AML-193 (cell line): ENCODE results near the gene C3orf70.

ENCODE experiments used
- DNase-seq, 2 experiments: peaks; one replicate each; lab custom pipeline; 2025; lab: John Stamatoyannopoulos, UW

Gene C3orf70

GRCh38 chr3:185152410-185153170, at the start of gene C3orf70:
TSS of gene C3orf70 (minus strand) at chr3:185153060. CDS start at chr3:185152823, 237 bp downstream.
- no peak for DNase-seq

- no peak for DNase-seq
These were observed 47.8 kb upstream of the C3orf70 start for GRCh38 chr3:185200639-185201038.

GRCh38 chr3:185199671-185200070, 46.8 kb upstream of the C3orf70 start:
- no peak for DNase-seq

GRCh38 chr3:185199206-185199605, 46.3 kb upstream of the C3orf70 start:
- no peak for DNase-seq

DNA sequence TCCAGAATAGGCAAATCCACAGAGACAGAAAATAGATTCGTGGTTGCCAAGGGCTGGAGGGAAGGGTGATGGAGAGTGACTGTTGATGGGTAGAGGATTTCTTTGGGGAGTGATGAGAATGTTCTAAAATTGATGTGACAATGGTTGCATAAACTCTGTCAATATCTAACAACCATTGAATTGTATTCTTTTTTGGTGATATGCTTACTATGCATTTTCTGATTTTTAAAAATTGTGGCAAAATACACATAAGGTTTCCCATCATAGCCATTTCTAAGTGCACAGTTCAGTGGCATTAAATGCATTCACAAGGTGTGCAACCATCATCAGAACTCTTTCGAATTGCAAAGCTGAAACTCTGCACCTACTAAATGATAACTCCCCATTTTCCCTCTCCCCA, 44.2 kb upstream of the C3orf70 start:
- DNase-seq: no peak

DNA sequence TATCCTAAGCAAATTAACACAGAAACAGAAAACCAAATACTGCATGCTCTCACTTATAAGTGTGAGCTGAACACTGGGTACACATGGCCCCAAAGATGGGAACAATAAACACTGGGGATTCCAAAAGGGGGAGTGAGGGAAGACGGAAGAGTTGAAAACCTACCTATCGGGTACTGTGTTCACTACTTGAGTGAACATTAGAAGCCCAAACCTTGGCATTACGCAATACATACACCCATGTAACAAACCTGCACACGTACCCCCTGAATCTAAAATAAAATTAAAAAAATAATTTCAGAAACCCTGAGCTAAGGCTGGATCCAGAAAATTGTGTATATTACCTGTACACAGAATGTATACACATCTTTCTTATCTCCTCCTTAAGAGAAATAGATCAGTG, 42.8 kb upstream of the C3orf70 start:
- no peak for DNase-seq

- no peak for DNase-seq
These were observed 36.0 kb upstream of the C3orf70 start for GRCh38 chr3:185188816-185189215.

- no peak for DNase-seq
These were observed 34.5 kb upstream of the C3orf70 start for GRCh38 chr3:185187391-185187790.

DNA sequence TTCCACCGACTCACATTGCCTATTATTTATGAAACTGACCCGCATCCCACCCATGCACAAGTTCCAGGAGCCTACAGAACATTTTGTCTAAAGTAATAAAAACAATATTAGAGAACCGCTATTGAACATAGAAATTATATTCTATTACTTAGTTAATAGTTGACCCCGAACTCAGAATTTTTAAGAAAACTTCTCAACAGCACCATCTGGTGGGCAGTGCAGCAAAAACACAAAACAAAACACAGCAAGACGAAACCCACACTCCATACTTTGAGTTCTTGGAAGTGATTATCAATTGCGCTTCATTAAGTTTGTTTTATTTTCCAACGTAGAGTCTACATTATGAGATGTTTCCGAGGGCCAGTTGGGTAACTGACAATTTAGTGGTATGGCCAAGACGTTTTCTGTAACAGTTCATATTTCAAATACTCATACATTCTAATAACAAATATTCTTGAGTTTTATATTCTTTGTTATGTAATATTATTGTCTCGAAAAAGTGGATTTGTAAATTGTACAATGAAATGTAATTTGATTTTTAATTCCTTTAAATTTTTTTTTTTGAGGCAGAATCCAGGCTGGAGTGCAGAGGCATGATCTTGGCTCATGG, 24.0 kb upstream of the C3orf70 start:
- DNase-seq: peak; percentile 48 to 63

- peak; percentile 44 to 59 for DNase-seq
These were observed 22.6 kb upstream of the C3orf70 start for GRCh38 chr3:185175370-185175987.

- DNase-seq: no peak
These were observed 19.5 kb upstream of the C3orf70 start for GRCh38 chr3:185172086-185173049.

DNA sequence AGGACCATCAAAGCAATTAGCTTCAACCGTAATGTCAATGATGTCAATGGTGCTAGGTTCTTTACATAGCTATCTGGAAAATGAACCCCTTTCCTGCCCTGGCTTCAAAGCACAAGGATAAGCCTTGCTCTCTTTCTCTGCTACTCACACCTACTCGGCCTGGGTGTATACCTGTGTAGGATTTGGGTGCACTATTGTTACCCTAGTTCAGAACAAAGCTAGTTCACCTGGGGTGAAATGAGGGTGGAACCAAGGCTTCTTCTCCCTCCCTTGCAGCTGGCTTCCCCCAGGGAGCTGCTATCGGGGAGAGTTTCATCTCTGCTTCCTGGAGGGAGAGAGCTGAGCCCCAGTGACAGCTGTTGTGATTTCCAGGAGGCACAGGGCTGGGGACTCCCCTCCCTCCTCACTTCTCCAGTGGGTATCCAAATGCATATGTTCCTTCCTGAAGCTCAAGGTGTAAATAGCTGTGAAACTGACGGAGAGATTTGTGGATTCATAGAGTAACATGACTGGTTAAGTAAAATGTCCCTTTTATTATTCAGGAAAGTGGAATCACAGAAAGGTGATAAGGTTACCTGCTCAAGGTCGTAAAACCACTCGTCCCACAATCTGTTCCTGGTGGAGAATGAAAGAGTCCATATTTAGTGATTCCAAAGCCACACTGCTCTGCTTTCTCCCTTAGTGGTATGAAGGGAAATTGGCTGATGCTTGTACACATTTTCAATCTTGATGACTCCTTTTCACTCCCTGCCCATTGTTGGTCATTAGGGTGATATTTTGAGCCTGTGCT, 11.8 kb upstream of the C3orf70 start:
- DNase-seq: no peak

DNA sequence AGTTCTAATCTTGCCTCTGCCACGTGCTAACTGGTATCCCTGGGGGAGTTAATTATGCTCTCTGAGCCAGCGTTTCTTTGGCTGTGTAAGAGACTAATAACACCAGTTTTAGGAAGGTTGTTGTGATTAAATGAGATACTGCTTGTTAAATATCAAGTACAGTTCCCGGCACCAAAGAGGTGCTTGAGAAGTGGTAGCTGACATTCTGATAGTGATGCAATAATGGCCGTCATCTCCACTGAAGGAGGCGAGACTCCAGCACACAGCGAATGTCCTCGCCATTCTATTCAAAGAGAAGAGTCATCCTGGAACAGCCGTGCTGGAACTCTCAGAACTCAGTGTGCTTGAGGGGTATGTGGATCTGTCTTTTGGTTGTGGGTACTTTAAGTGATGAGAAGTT, 9.8 kb upstream of the C3orf70 start:
- DNase-seq: no peak

GRCh38 chr3:185161761-185162160, 8.9 kb upstream of the C3orf70 start:
- no peak for DNase-seq

GRCh38 chr3:185157347-185157746, 4.5 kb upstream of the C3orf70 start:
- DNase-seq: no peak

DNA sequence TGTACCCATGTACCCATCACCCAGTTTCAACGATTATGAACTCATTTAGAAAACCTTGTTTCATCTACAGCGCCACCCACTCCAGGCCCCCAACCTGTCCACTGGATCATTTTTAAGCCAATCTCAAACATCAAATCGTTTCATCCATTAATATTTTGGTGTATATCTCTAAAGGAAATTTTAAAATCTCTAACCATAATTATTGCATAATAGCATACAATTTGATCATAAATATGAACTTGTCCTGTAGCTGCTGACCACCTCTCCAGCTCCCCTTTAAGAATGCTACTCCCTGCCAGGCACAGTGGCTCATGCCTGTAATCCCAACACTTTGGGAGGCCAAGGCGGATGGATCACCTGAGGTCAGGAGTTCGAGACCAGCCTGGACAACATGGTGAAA, 2.8 kb upstream of the C3orf70 start:
- DNase-seq: no peak

GRCh38 chr3:185153861-185154629, 1.2 kb upstream of the C3orf70 start:
- no peak for DNase-seq

DNA sequence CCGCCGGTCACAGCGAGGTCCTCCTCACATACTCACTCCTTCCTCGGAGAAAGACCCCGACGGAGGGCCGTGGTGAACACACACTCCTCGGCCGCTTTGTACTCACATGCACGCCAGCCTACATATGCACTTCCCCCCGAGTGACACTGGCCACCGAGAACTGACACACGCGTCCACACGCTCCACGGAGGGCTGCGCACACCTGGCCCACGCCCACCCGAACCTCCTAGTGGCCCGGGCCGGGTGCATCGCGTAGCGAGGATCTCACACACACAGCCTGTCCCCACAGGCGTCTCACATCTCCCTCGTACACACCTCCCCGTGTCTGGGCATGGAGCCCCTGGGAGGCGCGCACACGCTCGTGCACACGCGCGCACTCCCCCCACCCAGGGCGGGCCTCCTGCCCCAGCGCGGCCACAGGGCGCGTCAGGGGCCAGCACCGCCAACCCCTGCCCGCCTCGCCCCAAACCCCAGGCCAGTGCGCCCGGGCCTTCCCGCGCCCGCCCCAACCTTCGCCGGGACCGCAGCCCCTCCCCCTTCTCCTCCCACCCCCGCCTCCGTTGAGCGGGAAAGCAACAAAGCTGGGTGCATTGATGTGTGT, 411 bp upstream of the C3orf70 start:
- DNase-seq: no peak

GRCh38 chr3:185151964-185152409, 873 bp downstream of the C3orf70 start:
- no peak for DNase-seq
